GM23248 (cell line): ENCODE data around the gene BCL2A1. TPM values are rescaled to one million over a fixed set of nuclear protein-coding genes. Genes with fewer than 3 reads are reported as not detected.

ENCODE experiments used
- DNase-seq: peaks from one replicate; pipeline ENCODE4 v3.0.0-alpha.2; 2015
- H2AFZ ChIP-seq: fragments of 200-600 bp; sonication (generic); 2 replicates; pipeline ENCODE4 v1.6.1; 2016; ENCODE audit warnings: antibody characterized with exemption
- H3F3A ChIP-seq: fragments of 200-600 bp; sonication (generic); 2 replicates; pipeline ENCODE4 v1.6.1; 2016; ENCODE audit warnings: mild to moderate bottlenecking, antibody characterized with exemption, mixed run types; ENCODE audit not compliant: insufficient read depth
- H3K27ac ChIP-seq: fragments of 200-600 bp; sonication (generic); 2 replicates; pipeline ENCODE4 v1.5.1; 2016; ENCODE audit warnings: mild to moderate bottlenecking
- H3K27me3 ChIP-seq: fragments of 200-600 bp; sonication (generic); replicated peaks from 2 replicates; pipeline ENCODE4 v1.6.1; 2016; ENCODE audit warnings: mild to moderate bottlenecking; ENCODE audit not compliant: insufficient read depth
- H3K36me3 ChIP-seq: fragments of 200-600 bp; sonication (generic); 2 replicates; pipeline ENCODE4 v1.6.1; 2016; ENCODE audit warnings: low read depth, mild to moderate bottlenecking
- H3K4me1 ChIP-seq: fragments of 200-600 bp; sonication (generic); 2 replicates; pipeline ENCODE4 v1.6.1; 2016; ENCODE audit warnings: mild to moderate bottlenecking; ENCODE audit not compliant: insufficient read depth
- H3K4me2 ChIP-seq: fragments of 200-600 bp; sonication (generic); one replicate; pipeline ENCODE4 v1.6.1; 2016; ENCODE audit warnings: mild to moderate bottlenecking; ENCODE audit not compliant: unreplicated experiment
- H3K4me3 ChIP-seq: fragments of 200-600 bp; sonication (generic); 2 replicates; pipeline ENCODE4 v1.5.1; 2016; ENCODE audit warnings: mild to moderate bottlenecking
- H3K79me2 ChIP-seq: fragments of 200-600 bp; sonication (generic); 2 replicates; pipeline ENCODE4 v1.6.1; 2016; ENCODE audit warnings: mild to moderate bottlenecking; ENCODE audit not compliant: insufficient read depth
- H3K9ac ChIP-seq: fragments of 200-600 bp; sonication (generic); 2 replicates; pipeline ENCODE4 v1.6.1; 2016; ENCODE audit warnings: mild to moderate bottlenecking
- H3K9me2 ChIP-seq: fragments of 200-600 bp; sonication (generic); 2 replicates; pipeline ENCODE4 v1.6.1; 2016; ENCODE audit warnings: mixed run types, mild to moderate bottlenecking, moderate library complexity; ENCODE audit not compliant: insufficient read depth
- H3K9me3 ChIP-seq: fragments of 200-600 bp; sonication (generic); one replicate; pipeline ENCODE4 v1.6.1; 2017; ENCODE audit warnings: low read depth
- H4K20me1 ChIP-seq: fragments of 200-600 bp; sonication (generic); 2 replicates; pipeline ENCODE4 v1.6.0; 2016; ENCODE audit not compliant: insufficient read depth
- EZH2 ChIP-seq: fragments of 200-600 bp; sonication (generic); IDR thresholded peaks from 2 replicates; pipeline ENCODE4 v1.6.1; 2018; ENCODE audit warnings: antibody characterized with exemption, mild to moderate bottlenecking; ENCODE audit not compliant: insufficient read depth, poor library complexity, severe bottlenecking
- EZH2phosphoT487 ChIP-seq: fragments of 200-600 bp; sonication (generic); IDR thresholded peaks from 2 replicates; pipeline ENCODE4 v1.6.1; 2018; ENCODE audit warnings: antibody characterized with exemption, moderate library complexity, mild to moderate bottlenecking, low read depth; ENCODE audit not compliant: insufficient read depth
- WGBS, 2 experiments: methylation state at CpG; one replicate each; pipeline ENCODE4 v1.1.6; 2015 to 2017; ENCODE audit warnings: low lambda C conversion rate in 2 of 2, low coverage in 1 of 2; ENCODE audit errors: missing lambda C conversion rate in 2 of 2; 5-methylcytosine and 5-hydroxymethylcytosine counted together
- in situ Hi-C: fragments of 300-500 bp; cut with MboI; formaldehyde crosslinking; loops from 2 replicates; pipeline ENCODE4 v1.15.0; 2020
- polyA plus RNA-seq: library from polyadenylated mRNA; unstranded; fragments of >200 nt; fragmentation: Nextera tagmentation; extraction: Ambion mirVana; gene quantifications from 2 replicates; pipeline ENCODE4 v1.2.1, GENCODE V29; 2016
- total RNA-seq: library from RNA; depleted of rRNA; stranded (reverse); fragments of >200 nt; shearing (Covaris generic); gene quantifications from 2 replicates; pipeline ENCODE4 v1.2.3, GENCODE V29; 2014

Gene BCL2A1
- total and polyA plus RNA-seq, 2 experiments from 2014 or later: 1.0 TPM; not detected in 1

GRCh38 chr15:80010131-80010673 lies 39.2 kb upstream of the BCL2A1 start:
- peaks cover 16% of the 10 kb centered on the region for H3K4me1 ChIP-seq
- 61 to 65% methylated on average over 6 of the region's 6 CpGs for WGBS, 2 experiments
- H2AFZ ChIP-seq: no peak overlapping the region
- in situ Hi-C loops: no loop called here
- H3K27me3 ChIP-seq: no peaks in the 10 kb centered on the region
- H3K4me3 ChIP-seq: no peak overlapping the region
- H3K36me3 ChIP-seq: no peaks in the 10 kb centered on the region
- peak; percentile 70 for DNase-seq
- H4K20me1 ChIP-seq: no peaks in the 10 kb centered on the region
- peaks cover 11% of the 10 kb centered on the region; the same call in 1 of the 2 replicates for H3F3A ChIP-seq
- no peak for TF ChIP-seq EZH2phosphoT487
- no peak for TF ChIP-seq EZH2
- H3K9me3 ChIP-seq: no peaks in the 10 kb centered on the region
- H3K27ac ChIP-seq: peak overlapping the region; percentile 82
- no peaks in the 10 kb centered on the region for H3K79me2 ChIP-seq
- no peaks in the 10 kb centered on the region for H3K9me2 ChIP-seq
- peak overlapping the region; percentile 52; the same call in 1 of the 2 replicates for H3K9ac ChIP-seq
- peak overlapping the region; percentile 61 for H3K4me2 ChIP-seq

DNA sequence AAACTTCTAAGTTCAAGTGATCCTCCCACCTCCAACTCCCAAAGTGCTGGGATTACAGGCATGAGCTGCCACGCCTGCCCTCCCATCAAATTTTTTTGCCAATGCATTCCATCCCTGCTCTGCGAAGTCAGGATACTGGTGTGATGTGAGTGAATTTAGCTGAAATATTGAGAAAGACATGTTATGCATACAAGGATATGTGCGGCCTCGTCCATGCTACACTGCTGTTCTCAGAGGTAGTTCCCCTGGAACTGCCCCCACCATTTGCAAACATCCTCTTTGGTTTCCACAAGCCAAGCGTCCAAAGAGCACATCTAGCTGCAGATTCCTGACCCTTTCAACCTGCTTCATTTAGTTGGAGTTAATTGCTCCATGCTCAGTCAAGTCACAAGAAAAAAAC lies 36.5 kb upstream of the BCL2A1 start:
- Histone ChIP-seq H3K36me3 (no peaks in the 10 kb centered on the region), H3K4me2 (no peak overlapping the region), H3K9me2 (no peaks in the 10 kb centered on the region), H4K20me1 (no peaks in the 10 kb centered on the region), H3K9ac (no peak overlapping the region), H3K27ac (no peak overlapping the region), H3K4me3 (no peak overlapping the region), H2AFZ (no peak overlapping the region), H3K9me3 (no peaks in the 10 kb centered on the region), H3K4me1 (peaks cover 16% of the 10 kb centered on the region), H3F3A (peaks cover 11% of the 10 kb centered on the region; the same call in 1 of the 2 replicates), H3K79me2 (no peaks in the 10 kb centered on the region), H3K27me3 (no peaks in the 10 kb centered on the region)
- in situ Hi-C loops: no loop called here
- no peak for DNase-seq
- 96 to 97% methylated on average over 5 of the region's 5 CpGs for WGBS, 2 experiments
- TF ChIP-seq EZH2 (no peak), EZH2phosphoT487 (no peak)

GRCh38 chr15:80006946-80007345 lies 36.0 kb upstream of the BCL2A1 start:
- no peaks in the 10 kb centered on the region for H3K9me3 ChIP-seq
- H3K36me3 ChIP-seq: no peaks in the 10 kb centered on the region
- DNase-seq: no peak
- H3K27me3 ChIP-seq: no peaks in the 10 kb centered on the region
- in situ Hi-C loops: no loop called here
- peaks cover 16% of the 10 kb centered on the region for H3K4me1 ChIP-seq
- H2AFZ ChIP-seq: no peak overlapping the region
- no peak overlapping the region for H3K4me2 ChIP-seq
- no peak overlapping the region for H3K9ac ChIP-seq
- peaks cover 11% of the 10 kb centered on the region; the same call in 1 of the 2 replicates for H3F3A ChIP-seq
- H3K27ac ChIP-seq: no peak overlapping the region
- no peaks in the 10 kb centered on the region for H3K9me2 ChIP-seq
- 89 to 92% methylated on average over 5 of the region's 5 CpGs for WGBS, 2 experiments
- H3K4me3 ChIP-seq: no peak overlapping the region
- H4K20me1 ChIP-seq: no peaks in the 10 kb centered on the region
- no peak for TF ChIP-seq EZH2phosphoT487
- TF ChIP-seq EZH2: no peak
- H3K79me2 ChIP-seq: no peaks in the 10 kb centered on the region

DNA sequence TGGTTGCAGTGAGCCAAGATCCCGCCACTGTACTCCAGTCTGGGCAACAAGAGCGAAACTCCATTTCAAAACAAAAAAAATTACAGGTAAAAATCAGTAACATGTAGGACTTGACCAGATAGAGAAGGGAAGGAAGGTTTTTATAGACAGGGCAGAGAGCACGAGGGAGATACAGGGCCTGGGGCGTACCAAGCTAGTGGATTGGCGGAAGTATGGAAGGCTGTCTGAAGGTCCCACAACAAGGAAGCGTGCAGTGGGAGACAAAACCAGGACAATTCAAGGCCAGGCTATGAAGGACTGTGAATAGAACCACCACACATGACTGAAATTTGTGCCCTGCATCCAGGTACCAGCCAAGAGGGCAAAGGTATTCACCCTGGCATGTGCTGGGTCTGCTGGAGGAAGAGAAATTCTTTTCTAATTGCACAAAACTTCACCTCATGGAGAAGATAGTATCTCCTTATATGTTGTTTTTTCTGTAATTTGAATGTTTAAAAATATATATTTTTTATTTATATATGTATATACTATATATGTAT lies 33.0 kb upstream of the BCL2A1 start:
- Histone ChIP-seq H3K4me3 (no peak overlapping the region), H3F3A (no peaks in the 10 kb centered on the region), H3K79me2 (no peaks in the 10 kb centered on the region), H3K4me2 (no peak overlapping the region), H3K27ac (no peak overlapping the region), H3K36me3 (no peaks in the 10 kb centered on the region), H3K9me2 (no peaks in the 10 kb centered on the region), H3K27me3 (no peaks in the 10 kb centered on the region), H3K9ac (no peak overlapping the region), H3K9me3 (no peaks in the 10 kb centered on the region), H2AFZ (no peak overlapping the region), H3K4me1 (no peaks in the 10 kb centered on the region), H4K20me1 (no peaks in the 10 kb centered on the region)
- no peak for DNase-seq
- 95 to 97% methylated on average over 6 of the region's 6 CpGs for WGBS, 2 experiments
- TF ChIP-seq EZH2: no peak
- TF ChIP-seq EZH2phosphoT487: no peak
- in situ Hi-C loops: no loop called here
